DMS53 treated with DMSO at 0.1 percent for 48 hours (cell line): ENCODE results near the gene C10orf71.

Source experiments
- DNase-seq: peaks from one replicate; lab custom pipeline; 2025; ENCODE audit not compliant: unreplicated experiment; lab: John Stamatoyannopoulos, UW

C10orf71 gene, protein sequence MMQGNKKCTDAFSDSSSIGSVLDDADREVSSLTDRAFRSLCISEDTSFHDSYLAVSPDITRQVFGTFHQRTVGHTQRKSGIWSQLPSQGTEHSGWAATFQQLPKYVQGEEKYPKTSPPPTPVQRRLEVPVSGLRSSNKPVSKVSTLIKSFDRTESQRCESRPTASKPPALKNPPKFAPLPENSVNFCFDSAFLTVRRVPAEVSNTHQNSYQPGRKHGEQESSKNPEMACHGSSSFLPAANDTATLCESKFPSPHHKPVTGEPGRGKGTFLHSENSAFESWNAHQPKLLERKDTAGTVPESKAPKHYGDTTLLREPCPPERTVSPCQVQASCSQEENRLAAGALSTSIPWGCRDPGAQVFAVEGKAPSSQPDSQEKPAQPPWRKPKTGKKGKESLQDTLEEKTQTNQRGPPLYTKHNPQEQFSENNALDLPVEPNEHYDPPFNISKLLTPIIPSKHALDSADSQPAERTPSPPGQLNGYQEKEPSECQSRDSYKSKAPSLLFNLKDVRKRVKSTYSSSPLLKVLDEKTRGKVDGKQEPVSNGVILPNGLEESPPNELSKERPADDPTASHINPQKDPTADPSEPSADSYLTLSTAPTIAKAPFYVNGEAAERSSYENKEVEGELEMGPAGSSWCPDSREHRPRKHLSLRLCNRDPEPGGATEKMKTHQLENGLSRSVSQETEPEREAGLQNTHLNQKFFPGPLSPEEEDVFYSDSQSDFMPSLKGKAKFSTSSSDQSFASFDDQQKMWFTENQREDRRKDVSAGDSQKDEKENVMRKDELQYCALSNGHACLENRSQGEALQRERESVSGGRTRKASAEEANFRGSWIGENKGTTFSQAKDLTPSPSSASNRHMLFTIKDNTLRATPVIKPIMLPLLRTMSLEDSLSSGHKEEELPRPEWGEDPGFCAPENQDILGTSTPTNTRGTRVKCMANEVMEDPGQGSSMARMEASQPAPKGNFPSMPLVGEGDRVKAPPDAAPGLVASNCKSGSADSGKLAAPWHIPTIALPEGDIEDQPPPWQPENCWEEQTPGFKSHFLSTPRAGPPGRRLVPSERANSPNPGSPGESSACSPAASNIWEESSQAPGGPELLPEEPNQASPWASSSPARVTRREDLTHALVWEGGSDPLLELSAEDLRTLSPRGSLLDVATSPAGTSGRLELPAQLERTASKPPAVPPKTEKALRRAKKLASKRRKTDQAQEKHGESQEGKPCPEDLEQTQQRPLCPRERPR (N-terminal part only)

DNA sequence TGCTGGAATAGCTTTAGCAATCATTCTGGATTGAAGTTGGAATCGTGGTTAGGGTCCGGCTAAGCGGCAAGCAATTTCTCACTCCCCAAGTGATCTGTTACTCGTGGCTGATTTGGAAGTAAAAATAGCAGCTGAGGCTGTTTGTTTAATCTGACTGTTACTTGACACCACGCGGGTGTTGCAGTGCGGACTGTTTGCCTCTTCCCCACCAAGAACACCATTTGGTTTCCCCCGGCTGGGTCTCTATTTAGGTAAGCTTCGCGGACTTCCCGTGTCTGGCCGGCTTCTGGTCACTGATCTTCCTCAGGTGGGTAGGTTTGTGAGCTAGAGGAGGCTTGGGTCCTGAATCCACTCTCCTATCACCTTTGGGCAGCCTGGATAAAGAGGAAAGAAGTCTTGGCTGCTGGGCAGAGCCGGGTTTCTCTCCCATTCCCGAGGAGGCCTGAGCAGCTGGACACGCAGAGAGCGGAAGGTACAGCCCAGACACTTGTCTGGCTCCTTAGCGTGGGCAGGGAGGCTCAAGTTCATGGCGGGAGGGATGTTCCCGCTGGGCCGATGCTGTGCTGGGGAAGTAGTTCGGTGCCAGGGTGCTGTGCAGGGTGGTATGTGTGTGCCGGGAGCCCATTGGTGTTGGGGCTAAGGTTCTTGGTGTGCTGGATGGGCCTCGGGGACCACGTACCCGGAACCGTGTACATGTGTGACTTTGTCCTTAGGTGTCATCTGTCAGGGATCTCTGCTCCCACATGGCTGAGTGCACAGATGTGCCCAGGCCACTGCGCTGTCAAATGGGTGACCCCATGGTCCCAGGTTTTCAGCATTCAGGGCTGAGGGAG lies at the start of gene C10orf71:
Gene C10orf71 (plus strand): TSS at position 188 of the 833 bp plus-strand sequence. CDS start 23,376 bp downstream, outside the sequence.
- no peak for DNase-seq

DNA sequence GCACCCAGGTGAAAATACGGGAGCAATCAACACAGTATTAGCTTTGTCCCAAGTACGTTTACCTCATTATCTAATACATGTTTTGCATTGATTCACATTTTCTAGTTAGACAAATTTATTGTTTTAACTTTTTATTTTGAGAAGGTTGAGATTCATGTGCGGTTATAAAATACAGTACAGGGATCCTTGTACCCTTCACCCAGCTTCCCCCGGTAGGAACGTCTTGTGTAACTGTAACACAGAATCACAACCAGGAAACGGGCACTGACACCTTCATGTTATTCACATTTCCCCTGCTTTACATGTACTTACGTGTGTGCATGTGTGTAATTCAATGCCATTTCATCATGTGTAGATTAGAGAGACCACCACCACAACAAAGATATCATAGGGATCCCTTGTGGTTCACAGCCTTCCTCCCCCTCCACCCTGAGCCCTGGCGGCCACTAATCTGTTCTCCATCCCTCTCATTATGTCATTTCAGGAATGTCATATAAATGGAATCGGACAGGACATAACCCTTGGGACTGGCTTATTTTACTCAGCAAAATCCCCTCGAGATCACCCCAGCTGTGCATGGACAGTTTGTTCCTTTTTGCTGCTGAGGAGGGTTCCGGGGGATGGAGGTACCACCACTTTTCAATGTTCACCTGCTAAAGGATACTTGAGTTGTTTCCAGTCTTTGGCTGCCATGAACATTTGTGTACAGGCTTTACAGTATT lies 46.5 kb upstream of the C10orf71 start:
- DNase-seq = no peak

DNA sequence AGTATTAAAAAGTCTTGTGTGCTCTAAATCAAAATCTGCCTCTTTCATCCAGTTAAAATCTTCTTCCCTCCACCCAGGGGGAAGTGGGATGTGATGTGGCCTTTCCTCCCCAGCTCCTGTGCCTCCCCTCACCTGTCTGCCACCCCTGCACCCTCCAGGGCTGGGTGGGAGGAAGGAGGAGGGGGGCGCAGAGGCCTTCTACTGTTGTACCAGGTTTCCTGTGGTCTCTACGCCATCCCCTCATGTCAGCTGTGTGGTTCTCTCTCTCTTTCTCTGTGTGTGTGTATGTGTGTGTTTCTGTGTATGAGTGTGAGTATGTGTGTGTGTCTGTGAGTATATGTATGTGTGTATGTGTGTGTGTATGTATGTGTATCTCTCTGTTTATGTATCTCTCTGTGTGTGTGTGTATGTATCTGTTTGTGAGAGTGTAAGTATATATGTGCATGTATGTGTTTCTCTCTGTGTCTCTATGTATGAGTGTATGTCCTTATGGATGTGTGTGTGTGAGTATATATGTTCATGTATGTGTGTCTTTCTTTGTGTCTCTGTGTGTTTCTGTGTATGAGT lies 45.5 kb upstream of the C10orf71 start:
- no peak for DNase-seq

DNA sequence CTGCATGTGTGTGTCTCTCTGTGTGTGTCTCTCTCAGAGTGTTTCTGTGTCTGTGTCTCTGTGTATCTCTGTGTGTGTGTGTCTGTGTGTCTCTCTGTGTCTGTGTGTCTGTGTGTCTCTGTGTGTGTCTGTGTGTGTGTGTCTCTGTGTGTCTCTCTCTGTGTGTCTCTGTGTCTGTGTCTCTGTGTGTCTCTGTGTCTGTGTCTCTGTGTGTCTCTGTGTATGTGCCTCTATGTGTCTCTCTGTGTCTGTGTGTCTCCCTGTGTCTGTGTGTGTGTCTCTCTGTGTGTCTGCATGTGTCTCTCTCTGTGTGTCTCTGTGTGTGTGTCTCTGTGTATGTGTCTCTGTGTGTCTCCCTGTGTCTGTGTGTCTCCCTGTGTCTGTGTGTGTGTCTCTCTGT lies 44.8 kb upstream of the C10orf71 start:
- DNase-seq = no peak

DNA sequence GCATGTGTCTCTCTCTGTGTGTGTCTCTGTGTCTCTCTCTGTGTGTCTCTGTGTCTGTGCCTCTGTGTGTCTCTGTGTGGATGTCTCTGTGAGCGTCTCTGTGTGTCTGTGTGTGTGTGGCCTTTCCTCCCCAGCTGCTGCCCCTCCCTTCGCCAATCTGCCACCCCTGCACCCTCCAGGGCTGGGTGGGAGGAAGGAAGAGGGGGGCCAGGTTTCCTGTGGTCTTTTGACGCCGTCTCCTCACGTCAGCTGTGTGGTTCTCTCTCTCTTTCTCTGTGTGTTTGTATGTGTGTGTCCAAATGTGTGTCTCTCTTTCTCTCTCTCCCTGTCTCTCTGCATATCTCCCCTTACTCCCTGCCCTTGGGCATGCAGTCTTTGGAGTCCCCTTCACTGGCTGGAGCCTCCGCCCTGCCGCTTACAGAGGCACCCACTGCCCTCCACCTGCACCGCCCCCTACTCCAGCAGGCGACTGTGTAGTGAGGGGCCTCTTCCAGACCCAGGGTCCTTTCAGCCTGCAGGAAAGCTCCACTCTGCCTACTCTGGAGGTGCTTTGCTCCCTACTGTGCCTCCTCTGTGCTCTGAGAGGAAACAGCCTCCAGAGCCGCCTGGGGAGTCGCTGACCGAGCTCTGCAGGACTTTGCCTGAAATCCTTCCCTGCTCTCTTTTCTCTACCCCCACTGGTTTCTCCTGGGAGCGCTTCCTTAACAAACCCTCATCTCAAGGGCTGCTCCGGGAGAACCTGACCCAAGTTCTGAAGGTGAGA lies 44.2 kb upstream of the C10orf71 start:
- DNase-seq = no peak

DNA sequence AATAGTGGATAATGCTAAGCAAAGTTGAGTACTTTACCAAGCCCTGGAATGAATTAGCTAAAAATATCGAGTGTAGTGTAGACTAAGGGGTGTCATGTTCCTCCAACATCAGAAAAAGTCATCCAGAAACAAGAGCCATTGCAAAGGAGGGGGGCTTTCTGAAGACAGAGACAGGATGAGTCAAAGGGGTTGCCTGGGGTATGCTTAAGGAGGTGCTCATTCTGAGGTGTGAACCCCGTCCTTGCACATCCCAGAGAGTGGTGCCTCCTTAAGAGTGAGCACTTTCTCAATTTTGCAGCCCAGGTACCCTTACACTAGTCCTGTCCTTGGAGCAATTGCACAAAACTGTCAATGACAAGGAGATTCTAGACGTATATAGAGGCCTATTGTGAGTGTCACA lies 43.1 kb upstream of the C10orf71 start:
- DNase-seq = no peak

DNA sequence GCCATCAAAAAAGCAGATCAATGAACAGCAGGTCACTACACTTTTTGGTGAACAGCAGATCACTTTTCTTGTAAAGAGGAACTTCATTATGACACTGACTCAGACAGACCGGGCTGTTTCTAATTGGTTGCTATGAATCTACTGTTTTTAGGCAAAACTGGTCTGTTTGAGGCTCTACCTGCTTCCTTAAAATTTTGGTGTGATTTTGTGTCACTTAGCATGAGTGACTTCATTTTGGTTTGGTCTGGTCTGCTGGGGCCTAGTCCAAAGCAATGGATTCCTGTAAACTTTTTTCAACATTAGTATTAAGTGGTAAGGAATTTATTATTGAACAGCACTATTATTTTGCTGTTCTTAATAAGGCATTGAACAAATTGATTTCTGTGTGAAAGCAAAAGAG lies 41.8 kb upstream of the C10orf71 start:
- no peak for DNase-seq

DNA sequence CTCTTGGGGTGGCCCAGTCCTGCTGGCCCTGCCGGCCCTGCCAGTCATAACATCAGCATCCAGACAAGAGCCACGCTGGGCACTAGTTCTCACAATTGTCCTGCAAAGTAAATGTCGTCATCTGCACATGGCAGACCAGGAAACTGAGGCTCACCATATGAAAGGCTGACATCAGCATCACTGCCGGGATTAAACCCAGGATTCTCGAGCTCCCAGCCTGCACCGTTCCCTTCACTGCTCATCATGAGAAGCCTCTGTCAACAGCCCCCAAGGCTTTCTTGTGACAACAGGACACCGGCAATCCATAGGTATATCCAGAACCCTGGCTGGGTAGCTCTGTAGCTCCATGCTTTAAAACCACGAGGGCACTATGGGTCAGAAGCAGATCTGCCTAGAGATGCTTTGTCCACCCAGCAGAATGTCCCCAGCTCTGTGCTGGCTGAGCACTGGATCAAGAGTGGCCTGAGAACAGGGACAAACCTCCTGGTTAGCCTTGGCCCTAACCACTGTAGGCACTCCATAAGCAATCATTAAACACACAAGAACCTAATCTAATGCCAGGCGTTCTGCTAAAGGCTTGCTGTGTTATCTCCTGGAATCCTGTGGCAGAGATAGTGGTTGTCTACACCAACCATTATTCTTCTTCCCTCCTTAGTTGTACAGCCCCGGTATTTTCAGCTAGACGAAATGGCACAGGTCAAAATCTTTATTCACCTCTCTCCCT lies 41.2 kb upstream of the C10orf71 start:
- no peak for DNase-seq

DNA sequence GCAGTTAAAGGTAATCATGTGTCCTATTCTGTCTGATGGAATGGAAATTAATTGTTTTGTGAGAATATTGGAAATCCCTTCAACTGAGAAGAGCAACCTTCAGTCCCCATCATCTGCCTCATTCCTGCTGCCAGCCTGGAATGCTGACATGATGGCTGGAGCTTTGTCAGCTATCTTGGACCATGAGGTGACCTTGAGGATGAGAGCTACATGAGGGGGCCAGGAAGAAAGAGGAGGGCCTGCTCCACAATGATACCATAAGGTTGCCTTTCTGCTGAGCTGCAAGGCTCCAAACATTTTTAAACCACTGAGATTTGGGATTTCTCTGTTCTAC lies 40.7 kb upstream of the C10orf71 start:
- DNase-seq = no peak

DNA sequence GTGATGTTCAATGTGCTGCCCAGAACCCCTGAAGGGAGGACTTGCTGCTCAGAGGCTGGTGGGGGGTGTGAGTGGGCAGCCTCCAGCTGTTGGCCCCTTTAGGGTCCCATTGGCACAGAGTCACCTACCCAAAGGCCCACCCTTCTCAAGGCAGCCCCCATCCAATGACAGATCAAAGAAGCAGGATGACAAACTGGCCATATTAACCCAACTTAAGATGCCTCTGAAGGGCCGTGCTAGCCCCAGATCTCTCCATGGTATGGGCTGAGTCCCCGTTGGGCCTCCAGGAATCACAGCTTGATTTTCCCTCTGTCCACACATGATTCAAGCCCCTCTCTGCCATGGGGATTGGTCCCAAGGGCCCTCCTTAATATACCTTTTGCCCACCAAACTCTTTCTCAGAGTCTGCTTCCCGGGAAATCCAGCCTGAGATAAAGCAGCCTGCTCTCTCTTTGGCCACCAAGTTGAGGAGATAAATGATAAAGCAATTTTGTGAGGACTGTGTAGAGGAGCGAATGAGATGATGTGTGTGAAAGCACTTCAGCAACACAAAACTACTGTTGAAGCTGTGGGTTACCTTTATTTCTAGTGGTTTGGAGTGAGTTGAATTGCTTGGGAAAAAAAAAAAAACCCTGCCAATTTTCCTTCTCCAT lies 38.2 kb upstream of the C10orf71 start:
- DNase-seq = no peak

DNA sequence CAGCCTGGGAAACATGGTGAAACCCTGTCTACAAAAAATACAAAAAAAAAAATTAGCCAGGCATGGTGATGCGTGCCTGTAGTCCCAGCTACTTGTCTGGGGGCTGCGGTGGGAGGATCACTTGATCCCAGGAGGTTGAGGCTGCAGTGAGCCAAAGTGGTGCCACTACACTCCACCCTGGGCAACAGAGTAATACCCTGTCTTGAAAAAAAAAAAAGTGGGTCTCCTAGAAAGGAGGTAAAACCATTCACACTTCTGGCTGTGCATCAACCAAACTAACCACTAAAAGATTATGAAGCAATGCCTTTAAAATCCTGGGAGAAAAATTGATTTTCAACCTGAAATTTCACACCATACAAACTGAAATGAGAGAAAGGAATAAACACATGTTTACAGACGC lies 35.4 kb upstream of the C10orf71 start:
- DNase-seq = no peak

DNA sequence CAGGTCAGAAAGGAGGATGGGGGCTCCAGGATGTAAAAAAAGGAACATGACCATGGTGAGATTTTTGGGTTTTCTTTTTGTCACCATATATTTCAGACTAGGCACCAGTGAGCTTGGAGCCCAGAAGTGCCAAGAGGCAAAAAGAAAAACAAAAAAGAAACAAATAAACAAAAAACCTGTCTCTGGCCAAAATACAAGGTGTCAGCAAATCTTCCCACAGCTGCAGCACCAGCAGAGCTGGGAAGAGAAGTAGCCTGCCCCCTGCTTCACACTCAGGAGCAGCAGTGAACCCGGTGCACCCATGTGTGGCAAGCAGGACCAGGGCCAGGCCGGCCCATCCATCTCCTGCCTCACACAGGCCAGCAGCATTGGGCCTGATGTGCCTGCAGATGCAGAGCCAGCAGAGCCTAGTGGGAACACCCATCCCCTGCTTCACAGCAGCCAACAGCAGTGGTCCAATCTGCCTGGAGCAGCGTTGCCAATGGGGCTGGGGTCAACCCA lies 34.7 kb upstream of the C10orf71 start:
- no peak for DNase-seq

DNA sequence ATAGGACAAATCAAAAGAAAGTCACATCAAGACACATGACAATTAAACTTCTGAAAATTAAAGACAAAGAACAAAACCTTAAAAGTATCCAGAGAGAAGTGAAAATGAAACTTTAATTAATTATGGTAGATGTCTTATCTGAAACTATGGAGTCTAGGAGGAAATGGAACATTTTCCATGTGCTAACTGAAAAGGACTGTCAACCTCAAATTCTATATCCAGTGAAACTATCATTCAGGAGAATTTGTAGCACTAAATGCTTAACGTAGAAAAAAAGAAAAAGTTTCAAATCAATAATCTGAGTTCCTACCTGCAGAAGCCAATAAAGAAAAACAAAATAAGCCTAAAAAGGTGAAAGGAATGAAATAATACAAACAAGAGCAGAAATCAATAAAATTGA lies 33.1 kb upstream of the C10orf71 start:
- no peak for DNase-seq

DNA sequence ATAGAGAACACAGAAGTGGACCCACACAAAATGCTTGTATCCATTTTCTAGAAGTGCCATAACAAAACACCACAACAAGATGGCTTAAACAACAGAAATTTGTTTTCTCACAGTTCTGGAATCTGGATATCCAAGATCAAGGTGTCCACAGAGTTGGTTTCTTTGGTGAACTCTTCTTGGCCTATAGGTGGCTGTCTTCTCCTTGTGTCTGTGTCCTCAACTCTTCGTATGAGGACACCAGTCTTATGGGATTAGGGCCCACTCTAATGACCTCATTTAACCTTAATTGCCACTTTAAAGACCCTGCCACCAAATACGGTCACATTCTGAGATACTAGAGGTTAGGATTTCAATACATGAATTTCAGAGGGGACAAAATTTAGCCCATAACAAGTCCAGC lies 30.8 kb upstream of the C10orf71 start:
- no peak for DNase-seq

DNA sequence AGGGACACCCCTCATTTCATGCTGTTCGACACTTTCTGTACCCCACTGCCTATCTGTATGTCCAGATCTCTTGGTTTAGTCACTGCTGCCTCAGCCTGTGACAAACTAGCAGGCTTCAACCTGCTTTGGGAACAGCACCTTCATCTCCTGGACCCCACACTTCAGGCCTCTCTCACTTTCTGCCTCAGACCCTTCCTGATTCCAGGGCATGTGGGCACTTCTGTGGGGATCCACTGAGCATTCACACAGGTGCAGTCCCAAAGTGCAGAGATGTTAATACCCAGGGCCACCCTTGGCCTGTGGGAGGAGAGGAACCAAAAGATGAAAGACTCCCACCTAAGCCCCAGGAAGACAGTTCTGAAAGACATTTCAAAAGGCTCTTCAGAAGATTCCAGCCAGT lies 29.4 kb upstream of the C10orf71 start:
- DNase-seq = no peak

DNA sequence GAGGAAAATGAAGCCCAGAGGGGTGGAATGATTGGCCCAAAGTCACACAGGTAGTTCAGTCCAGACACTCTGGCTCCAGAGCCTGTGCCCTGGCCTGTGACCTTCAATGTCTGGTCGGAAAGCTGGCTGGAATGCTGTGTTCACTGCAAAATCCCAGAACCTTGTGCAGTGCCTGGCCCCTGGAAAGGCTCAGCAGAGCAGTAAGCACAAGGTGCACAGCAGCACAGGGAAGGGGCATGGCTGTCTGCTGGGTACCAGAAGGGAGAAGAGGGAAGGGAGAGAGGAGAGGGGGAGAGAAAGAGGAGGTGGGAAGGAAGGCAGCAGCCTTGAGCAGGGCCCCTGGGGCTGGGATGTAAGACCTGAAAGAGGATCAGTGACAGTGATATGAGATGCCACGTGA lies 28.4 kb upstream of the C10orf71 start:
- no peak for DNase-seq

DNA sequence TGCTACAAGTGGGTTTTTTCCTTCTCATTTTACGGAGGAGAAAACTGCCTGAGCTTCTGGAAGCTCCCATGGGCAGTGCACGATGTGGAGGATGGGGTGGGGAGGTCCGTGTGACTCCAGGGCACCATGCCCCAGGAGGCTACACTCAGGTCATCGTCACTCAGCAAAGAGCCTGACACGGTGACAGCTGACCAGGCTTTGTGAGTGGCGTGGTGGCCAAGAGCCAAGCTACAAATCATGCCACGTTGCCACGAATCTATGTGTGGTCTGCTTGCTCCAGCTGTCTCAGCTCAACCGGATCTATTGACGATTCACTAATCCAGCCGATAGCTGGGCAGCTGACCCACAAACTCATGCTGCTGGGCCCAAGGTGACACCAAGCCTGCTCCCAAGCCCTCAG lies 27.6 kb upstream of the C10orf71 start:
- DNase-seq = no peak
